ENCODE measurements around the gene NT5C. TPM values are rescaled to one million over a fixed set of nuclear protein-coding genes. Genes with fewer than 3 reads are reported as not detected.
A peak's percentile ranks its signal among the peaks of the same experiment; 100 is the strongest.

The NT5C gene
- polyA plus RNA-seq, 6 donors from 2014 or later: 85.0 to 136 (median 111) TPM

DNA sequence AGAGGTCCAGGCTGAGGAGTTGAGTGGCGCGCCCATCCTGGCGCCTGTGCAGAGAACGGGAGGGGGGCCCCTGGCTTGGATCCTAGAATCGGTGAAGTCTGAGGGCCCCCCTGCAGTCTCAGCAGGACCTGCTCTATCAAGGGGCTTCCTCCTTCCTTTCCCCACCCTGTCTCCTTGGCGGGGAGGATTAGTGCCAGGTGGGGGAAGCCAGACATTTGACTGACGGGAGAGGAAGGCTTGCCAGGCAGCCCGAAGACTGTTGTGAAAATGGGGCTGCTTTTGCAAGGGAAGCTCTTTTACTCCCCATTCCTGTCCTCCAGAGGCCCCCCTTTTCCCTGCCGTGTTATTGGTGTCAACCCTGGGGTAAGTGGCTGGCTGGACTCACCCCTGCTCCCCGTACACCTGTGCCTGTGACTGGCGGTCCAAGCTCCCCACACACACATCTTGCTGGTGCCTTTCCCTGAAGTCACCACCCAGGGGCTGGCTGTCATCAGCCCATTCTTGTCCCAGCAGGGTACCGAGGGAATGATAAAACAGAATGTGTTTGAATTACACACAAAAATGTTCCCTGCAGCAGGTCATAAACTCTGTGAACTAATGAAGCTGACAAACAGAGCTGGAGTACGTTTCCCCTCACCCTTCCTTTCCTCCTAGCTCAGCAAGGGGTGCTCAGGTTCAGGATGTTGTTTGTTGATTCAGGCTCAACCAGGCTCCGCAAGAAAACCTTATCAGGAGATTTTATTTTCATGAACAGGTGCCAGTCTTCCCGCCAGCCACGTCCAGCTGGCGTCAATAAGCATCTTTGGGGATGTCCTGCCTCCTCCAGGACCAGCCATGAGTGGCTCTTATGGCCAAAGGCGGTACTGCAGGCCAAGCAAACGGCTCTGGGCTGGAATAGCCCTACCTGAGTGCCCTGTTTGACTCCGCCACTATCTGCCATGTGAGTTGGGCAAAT lies 26.1 kb downstream of the NT5C start:
- no peak for ATAC-seq (ENCODE audit: low read depth in 2 of 2)
- no peak for DNase-seq
- Mint-ChIP-seq H3K27me3 (peaks cover 0 to 15% (median 5%) of the 10 kb centered on the region in 3 donors), H3K4me3 (peak overlapping the region in 2 of 8 donors; percentile 22 to 62), H3K27ac (peak overlapping the region in 3 of 6 donors; percentile 72 to 85 (median 85)), H3K9me3 (no peaks in the 10 kb centered on the region), H3K4me1 (peaks cover 18 to 28% (median 22%) of the 10 kb centered on the region in 3 donors), H3K36me3 (no peaks in the 10 kb centered on the region)

DNA sequence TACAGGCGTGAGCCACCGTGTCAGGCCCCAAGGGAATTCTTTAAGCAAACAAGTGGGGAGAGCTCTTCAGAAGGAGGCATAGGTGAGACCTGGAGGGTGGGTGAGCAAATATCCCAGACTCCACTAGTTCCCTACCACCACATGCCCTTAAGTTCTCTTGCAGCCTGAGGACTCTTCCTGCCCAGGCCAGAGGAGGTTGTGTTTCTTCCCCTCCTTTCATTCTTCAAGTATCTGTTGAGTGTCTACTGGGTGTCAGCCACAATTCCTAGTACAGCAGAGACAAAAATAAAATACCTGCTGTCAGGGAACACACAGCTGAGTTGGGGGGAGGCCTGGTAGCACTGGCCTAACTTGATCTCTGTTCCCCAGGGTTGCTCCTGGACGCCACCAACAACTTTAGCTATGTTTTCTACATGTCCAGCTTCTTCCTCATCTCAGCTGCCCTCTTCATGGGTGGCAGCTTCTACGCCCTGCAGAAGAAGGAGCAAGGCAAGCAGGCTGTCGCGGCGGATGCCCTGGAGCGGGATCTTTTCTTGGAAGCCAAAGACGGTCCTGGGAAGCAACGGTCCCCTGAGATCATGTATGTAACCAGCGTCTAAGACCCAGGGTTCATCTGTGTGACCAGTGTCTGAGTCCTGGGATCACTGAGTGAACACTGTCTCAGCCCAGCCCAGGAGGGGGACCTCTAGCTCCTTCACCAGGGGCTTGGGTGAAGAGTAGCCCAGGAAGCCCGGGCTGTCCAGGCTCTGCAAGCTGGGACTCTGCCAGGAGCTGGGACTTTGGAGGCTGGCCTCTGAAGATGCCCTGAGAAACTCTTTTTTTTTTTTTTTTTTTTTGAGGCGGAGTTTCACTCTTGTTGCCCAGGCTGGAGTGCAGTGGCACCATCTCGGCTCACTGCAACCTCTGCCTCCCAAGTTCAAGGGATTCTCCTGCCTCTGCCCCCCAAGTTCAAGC lies 27.7 kb downstream of the NT5C start:
- no peaks in the 10 kb centered on the region for H3K36me3 Mint-ChIP-seq
- ATAC-seq (ENCODE audit: low read depth in 2 of 2): no peak
- H3K9me3 Mint-ChIP-seq: no peaks in the 10 kb centered on the region
- H3K27me3 Mint-ChIP-seq: peaks cover 0 to 16% (median 5%) of the 10 kb centered on the region in 3 donors
- DNase-seq: no peak
- H3K27ac Mint-ChIP-seq: peak overlapping the region; percentile 66 to 84 (median 80)
- peak overlapping the region in 3 of 8 donors; percentile 10 to 57 (median 29) for H3K4me3 Mint-ChIP-seq
- H3K4me1 Mint-ChIP-seq: peaks cover 14 to 25% (median 17%) of the 10 kb centered on the region in 3 donors

DNA sequence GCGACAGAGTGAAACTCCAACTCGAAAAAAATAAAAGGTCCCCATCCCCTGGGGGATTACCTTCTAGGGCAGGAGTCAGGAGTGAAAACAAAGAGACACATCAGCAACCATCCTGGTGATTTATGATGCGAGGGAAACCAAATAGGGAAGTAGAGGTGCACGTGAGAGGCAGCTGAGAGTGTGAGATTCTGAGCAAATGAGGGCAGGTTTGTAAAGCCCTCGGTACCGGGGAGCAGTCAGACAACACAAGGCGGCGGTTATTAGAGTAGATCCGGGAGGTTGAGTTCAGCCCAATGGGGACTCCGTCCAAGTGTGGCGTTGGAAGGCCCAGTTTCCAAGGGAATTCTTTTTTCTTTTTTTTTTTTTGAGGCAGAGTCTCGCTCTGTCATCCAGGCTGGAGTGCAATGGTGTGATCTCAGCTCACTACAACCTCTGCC lies 29.1 kb downstream of the NT5C start:
- peak overlapping the region; percentile 3 to 68 (median 29) for H3K4me3 Mint-ChIP-seq
- H3K27me3 Mint-ChIP-seq: peaks cover 0 to 21% (median 5%) of the 10 kb centered on the region in 3 donors
- H3K4me1 Mint-ChIP-seq: peaks cover 13 to 22% (median 16%) of the 10 kb centered on the region in 3 donors
- no peaks in the 10 kb centered on the region for H3K9me3 Mint-ChIP-seq
- peak overlapping the region; percentile 72 to 94 (median 85) for H3K27ac Mint-ChIP-seq
- DNase-seq: peak; percentile 84
- peak; percentile 96 for ATAC-seq (ENCODE audit: low read depth in 2 of 2)
- H3K36me3 Mint-ChIP-seq: no peaks in the 10 kb centered on the region

DNA sequence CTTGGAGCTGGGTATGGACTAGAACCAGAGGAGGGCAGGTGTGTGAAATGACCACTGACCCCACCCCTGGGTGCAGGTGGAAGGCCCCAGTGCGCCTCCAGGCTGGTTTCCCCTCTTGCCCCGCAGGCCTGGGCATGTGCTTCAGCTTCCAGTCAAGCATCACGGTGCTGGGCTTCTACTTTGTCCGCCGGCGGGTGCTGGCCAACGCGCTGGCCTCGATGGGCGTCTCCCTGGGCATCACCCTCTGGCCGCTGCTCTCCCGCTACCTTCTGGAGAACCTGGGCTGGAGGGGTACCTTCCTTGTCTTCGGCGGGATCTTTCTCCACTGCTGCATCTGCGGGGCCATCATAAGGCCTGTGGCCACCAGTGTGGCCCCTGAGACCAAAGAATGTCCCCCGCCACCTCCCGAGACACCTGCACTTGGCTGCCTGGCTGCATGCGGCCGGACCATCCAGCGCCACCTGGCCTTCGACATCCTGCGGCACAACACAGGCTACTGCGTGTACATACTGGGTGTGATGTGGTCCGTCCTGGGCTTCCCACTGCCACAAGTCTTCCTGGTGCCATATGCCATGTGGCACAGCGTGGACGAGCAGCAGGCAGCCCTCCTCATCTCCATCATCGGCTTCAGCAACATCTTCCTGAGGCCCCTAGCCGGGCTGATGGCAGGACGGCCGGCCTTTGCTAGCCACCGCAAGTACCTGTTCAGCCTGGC lies 31.5 kb downstream of the NT5C start:
- no peaks in the 10 kb centered on the region for H3K36me3 Mint-ChIP-seq
- H3K9me3 Mint-ChIP-seq: no peaks in the 10 kb centered on the region
- H3K4me1 Mint-ChIP-seq: peaks cover 8 to 25% (median 16%) of the 10 kb centered on the region in 3 donors
- no peak for DNase-seq
- H3K4me3 Mint-ChIP-seq: no peak overlapping the region
- H3K27ac Mint-ChIP-seq: no peak overlapping the region
- peaks cover 0 to 9% (median 5%) of the 10 kb centered on the region in 3 donors for H3K27me3 Mint-ChIP-seq
- ATAC-seq (ENCODE audit: low read depth in 2 of 2): no peak

DNA sequence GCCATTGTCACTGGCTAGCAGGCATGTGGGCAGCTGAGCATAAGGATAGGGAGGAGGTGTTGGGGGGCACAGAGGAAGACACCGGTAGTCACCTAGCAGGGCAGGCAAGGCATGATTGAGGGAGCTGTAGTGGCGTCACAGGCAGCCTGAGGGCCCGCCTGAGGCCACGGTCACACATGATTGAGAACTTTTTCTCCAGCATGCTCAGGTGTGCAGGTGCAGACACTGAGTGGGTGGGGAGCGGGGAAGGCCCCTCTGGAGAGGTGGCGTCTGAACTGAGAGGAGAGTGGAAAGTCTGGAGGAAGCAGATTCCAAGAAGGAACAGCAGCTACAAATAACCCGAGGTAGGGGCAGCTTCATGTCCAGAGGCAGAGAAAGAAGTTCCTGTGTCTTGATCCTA lies 32.7 kb downstream of the NT5C start:
- peak overlapping the region in 3 of 6 donors; percentile 41 to 88 (median 67) for H3K27ac Mint-ChIP-seq
- peaks cover 0 to 9% (median 5%) of the 10 kb centered on the region in 3 donors for H3K27me3 Mint-ChIP-seq
- no peaks in the 10 kb centered on the region for H3K36me3 Mint-ChIP-seq
- peaks cover 8 to 23% (median 14%) of the 10 kb centered on the region in 3 donors for H3K4me1 Mint-ChIP-seq
- peak overlapping the region in 1 of 8 donors; percentile 9 for H3K4me3 Mint-ChIP-seq
- DNase-seq (no peak), ATAC-seq (ENCODE audit: low read depth in 2 of 2) (no peak)
- H3K9me3 Mint-ChIP-seq: no peaks in the 10 kb centered on the region

DNA sequence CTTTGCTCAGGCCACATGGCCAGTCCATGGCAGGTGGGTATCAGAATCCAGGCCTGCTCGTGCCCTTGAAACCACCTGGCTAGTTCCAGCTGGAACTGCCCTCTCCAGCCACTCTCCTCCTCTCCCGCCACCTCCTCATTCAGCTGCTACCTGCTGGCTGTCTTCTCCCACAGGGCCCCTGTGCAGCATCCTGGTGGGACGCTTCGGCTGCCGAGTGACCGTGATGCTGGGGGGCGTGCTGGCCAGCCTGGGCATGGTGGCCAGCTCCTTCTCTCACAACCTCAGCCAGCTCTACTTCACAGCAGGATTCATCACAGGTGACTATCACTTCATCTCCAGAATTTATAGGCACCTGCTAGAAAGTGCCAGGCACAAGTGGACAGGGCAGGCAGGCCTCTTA lies 33.7 kb downstream of the NT5C start:
- no peak overlapping the region for H3K4me3 Mint-ChIP-seq
- H3K9me3 Mint-ChIP-seq: no peaks in the 10 kb centered on the region
- H3K4me1 Mint-ChIP-seq: peaks cover 8 to 15% (median 13%) of the 10 kb centered on the region in 3 donors
- no peak overlapping the region for H3K27ac Mint-ChIP-seq
- H3K36me3 Mint-ChIP-seq: no peaks in the 10 kb centered on the region
- ATAC-seq (ENCODE audit: low read depth in 2 of 2) (no peak), DNase-seq (no peak)
- peaks cover 0 to 9% (median 5%) of the 10 kb centered on the region in 3 donors for H3K27me3 Mint-ChIP-seq

DNA sequence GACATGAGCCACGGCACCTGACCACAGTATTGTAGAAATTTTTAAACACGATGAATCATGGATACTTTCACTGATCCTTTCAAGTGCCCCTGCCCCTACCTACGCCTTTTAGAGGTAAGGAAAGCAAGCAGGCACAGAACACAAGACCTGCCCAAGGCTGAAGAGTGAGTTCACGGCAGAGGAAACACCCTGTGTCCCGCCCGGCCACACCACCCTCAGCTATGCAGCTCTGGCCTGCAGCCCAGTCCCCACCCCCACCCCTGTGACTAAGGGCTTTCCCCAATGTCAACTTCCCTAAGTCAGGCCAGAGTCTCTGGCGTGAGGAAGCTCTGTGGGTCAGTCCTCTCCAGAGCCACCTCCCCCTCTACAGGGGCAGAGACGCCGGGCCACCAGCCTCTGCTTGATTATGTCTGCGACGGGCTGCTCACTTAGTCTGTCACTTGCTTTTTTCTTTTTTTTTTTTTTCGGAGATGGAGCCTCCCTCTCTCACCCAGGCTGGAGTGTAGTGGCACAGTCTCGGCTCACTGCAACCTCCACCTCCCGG lies 35.4 kb downstream of the NT5C start:
- Mint-ChIP-seq H3K4me1 (peaks cover 0 to 8% (median 4%) of the 10 kb centered on the region in 3 donors), H3K4me3 (no peak overlapping the region), H3K27me3 (peaks cover 0 to 15% (median 0%) of the 10 kb centered on the region in 3 donors), H3K36me3 (no peaks in the 10 kb centered on the region), H3K9me3 (no peaks in the 10 kb centered on the region), H3K27ac (peak overlapping the region in 1 of 6 donors; percentile 47)
- ATAC-seq (ENCODE audit: low read depth in 2 of 2) (no peak), DNase-seq (no peak)

DNA sequence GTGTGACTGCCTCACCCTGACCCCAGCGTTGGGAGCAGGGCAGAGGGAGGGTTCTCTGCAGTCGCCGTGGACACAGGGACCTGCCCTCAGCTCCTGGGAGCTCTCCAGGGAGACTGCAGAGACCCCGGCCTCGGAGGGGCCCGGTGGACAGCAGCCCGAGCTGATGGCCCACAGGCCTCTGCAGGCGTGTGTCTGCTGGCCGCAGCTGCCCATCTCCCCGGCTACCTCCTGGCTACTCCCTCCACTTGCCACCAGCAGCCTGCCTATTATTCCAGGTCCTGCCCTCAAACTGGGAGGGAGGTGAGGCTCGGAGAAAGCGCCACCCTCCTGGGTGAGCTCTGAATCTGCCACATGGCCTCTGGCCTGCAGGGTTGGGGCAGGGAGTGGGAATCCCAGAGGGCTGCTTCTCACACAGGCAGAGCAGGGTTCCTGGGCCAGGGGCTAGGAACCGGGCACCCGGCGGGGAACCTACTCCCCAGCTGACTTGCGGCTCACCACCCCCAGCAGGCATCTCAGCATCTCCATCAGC lies 36.6 kb downstream of the NT5C start:
- H3K36me3 Mint-ChIP-seq: no peaks in the 10 kb centered on the region
- no peak for DNase-seq

DNA sequence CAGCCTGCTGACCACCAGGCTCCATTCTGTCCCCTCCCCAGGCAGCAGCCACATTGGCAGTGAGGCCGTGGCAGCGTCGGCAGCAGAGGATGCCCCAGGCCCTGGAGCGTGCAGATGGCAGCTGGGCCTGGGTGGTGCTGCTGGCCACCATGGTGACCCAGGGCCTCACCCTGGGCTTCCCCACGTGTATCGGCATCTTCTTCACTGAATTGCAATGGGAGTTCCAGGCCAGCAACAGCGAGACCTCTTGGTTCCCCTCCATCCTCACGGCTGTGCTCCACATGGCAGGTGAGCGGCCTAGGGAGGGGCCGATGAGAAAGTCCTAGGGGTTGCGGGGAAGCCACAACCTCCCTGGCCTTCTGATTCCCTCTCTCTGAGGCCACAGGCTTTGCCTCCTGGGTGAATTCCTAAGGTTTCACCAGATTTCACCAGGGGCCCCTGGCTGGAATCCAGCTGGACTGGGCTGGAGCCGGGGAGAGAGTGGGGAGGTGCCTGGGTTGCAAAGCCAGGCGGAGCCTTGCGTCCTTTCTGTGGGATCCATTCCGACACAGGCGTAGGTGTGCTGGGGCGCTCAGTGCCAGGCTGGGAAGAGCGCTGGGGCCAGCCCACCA lies 37.9 kb downstream of the NT5C start:
- ATAC-seq (ENCODE audit: low read depth in 2 of 2) (no peak), DNase-seq (no peak)
- Mint-ChIP-seq H3K9me3 (no peaks in the 10 kb centered on the region), H3K27me3 (peaks cover 0 to 12% (median 0%) of the 10 kb centered on the region in 3 donors), H3K36me3 (no peaks in the 10 kb centered on the region), H3K4me1 (peaks cover 0 to 14% (median 7%) of the 10 kb centered on the region in 3 donors), H3K4me3 (no peak overlapping the region), H3K27ac (no peak overlapping the region)

More for the DNA sequence above, 36.6 kb downstream of the NT5C start:
- no peak for ATAC-seq (ENCODE audit: low read depth in 2 of 2)
- Mint-ChIP-seq H3K9me3 (no peaks in the 10 kb centered on the region), H3K4me3 (no peak overlapping the region), H3K27me3 (peaks cover 0 to 15% (median 0%) of the 10 kb centered on the region in 3 donors), H3K4me1 (peaks cover 0 to 11% (median 4%) of the 10 kb centered on the region in 3 donors), H3K27ac (no peak overlapping the region)

DNA sequence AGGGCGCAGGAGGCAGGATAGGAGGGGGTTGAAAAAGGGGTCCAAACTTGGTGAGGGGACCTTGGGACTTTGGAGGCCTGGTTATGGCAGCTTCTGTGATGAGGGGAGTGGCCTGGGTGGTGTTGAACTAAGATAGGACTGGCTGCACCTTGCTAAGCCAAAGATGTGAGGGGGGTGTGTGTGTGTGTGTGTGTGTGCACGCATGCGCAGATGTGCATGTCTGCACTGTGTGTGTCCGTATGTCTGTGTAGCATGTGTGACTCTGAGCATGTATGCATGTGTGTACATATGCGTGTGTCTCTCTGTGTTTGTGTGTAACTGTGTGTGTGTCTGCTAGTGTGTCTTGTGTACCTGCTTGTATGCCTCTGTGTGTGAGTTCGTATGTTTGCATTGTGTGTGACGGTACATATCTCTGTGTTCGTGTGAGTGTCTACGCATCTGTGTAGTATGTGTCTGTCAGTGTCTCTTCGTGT lies 39.7 kb downstream of the NT5C start:
- H3K27ac Mint-ChIP-seq: no peak overlapping the region

DNA sequence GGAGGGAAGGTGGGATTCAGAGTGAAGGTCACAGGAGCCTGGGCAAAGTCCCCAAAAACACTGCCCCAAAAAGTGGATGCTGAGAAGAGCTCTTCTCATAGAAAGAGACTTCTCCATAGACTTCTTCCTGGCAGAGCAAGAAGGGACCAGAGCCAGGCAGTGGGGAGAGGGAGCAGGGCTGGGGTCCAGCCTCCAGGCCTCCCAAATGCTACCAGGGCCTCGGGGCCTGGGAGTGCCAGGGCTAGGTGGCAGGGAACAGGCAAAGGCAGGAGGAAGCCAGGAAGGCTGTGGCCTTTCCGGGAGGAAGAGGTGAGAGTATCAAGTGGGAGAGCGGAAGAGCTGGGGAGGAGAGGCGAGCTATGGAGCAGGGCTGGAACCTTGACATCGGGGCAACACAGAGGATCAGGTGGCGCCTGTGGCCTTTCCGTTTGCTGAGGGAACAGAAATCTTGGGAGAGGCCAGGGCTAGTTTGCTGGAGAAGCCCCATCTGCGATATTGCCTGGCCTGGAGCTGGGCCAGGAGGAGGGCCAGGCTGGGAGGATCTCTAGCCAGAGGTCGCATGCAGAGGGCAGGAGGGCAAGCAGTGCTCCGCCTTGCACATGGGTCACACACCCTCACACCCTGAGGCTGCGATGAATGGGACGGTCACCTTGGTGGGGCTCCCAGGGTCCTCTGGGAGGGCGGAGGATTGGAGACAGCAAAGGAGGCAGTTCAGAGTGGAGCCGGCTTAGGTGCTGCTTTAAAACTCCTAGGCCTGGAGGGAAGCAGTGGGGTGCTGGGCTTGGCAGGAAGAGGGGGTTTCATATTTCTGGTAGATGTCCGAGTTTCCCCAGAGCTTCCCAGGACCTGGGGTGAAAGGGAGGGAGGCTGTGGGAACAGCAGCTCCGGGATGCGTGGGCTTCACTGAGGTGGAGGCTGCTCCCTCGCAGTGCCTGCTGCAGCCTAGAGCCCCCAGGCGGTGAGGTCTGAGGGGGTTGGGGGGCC lies 40.4 kb downstream of the NT5C start:
- Mint-ChIP-seq H3K27me3 (peaks cover 0 to 13% (median 0%) of the 10 kb centered on the region in 3 donors), H3K4me1 (peaks cover 7 to 24% (median 12%) of the 10 kb centered on the region in 3 donors), H3K4me3 (peak overlapping the region in 1 of 8 donors; percentile 56), H3K27ac (peak overlapping the region in 3 of 6 donors; percentile 38 to 80 (median 60)), H3K9me3 (no peaks in the 10 kb centered on the region), H3K36me3 (no peaks in the 10 kb centered on the region)
- no peak for DNase-seq
- ATAC-seq (ENCODE audit: low read depth in 2 of 2): no peak

More for the DNA sequence above, 39.7 kb downstream of the NT5C start:
- Mint-ChIP-seq H3K4me1 (peaks cover under 1 to 23% (median 6%) of the 10 kb centered on the region in 3 donors), H3K27me3 (peaks cover 0 to 6% (median 0%) of the 10 kb centered on the region in 3 donors), H3K9me3 (no peaks in the 10 kb centered on the region), H3K36me3 (no peaks in the 10 kb centered on the region), H3K4me3 (peak overlapping the region in 1 of 8 donors; percentile 7)
- no peak for ATAC-seq (ENCODE audit: low read depth in 2 of 2)
- no peak for DNase-seq
